ENCODE measurements around the gene ZSWIM2.

The ZSWIM2 gene

DNA sequence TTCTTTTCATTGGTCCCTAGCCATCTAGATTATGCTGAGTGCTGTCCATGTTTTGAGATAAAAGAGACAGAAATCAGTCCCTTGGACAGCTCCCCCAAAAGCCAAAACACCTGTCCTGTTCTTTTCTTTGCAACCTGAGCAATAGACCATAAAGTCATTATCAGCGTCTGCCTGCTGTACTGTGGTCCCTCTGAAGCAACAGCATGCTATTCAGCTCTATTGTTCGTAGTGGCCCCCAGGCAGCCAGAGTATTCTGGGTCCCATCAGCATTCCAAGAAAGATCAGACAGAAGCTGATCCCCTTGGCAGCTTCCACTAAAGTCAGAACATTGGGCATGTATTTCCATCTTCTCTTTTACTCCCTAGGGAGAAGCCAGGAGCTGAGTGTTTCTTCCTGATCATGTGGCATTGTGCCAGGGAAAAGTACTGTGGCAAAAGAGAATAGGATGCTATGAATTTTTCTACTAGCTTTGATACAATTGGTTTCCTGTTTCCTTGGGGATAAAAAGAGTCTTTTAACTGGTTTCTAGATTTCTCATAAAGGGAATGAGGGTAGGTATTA, 33.6 kb upstream of the ZSWIM2 start:
- Histone ChIP-seq H3K9me3 (ENCODE audit: control insufficient read depth, insufficient read depth, low read depth, low read length) (no peaks in the 10 kb centered on the region; the same call in 1 of the 2 replicates), H3K4me3 (ENCODE audit: low read depth, low read length) (no peak overlapping the region), H3K27ac (ENCODE audit: low read depth, low read length) (no peak overlapping the region), H3K4me1 (ENCODE audit: control insufficient read depth, insufficient read depth, low read length) (no peaks in the 10 kb centered on the region), H3K9ac (ENCODE audit: low read length) (no peak overlapping the region), H3K36me3 (ENCODE audit: control insufficient read depth, insufficient read depth, low read length) (no peaks in the 10 kb centered on the region), H3K27me3 (ENCODE audit: control insufficient read depth, insufficient read depth, low read length) (no peaks in the 10 kb centered on the region)

- Histone ChIP-seq H3K27me3 (ENCODE audit: control insufficient read depth, insufficient read depth, low read length) (no peaks in the 10 kb centered on the region), H3K9ac (ENCODE audit: low read length) (no peak overlapping the region), H3K27ac (ENCODE audit: low read depth, low read length) (no peak overlapping the region), H3K4me1 (ENCODE audit: control insufficient read depth, insufficient read depth, low read length) (no peaks in the 10 kb centered on the region), H3K9me3 (ENCODE audit: control insufficient read depth, insufficient read depth, low read depth, low read length) (no peaks in the 10 kb centered on the region; the same call in 1 of the 2 replicates), H3K36me3 (ENCODE audit: control insufficient read depth, insufficient read depth, low read length) (no peaks in the 10 kb centered on the region), H3K4me3 (ENCODE audit: low read depth, low read length) (no peak overlapping the region)
Measured at GRCh38 chr2:186881660-186882059, 32.7 kb upstream of the ZSWIM2 start.

- H3K9ac ChIP-seq (ENCODE audit: low read length), result no peak overlapping the region
- H3K9me3 ChIP-seq (ENCODE audit: control insufficient read depth, insufficient read depth, low read depth, low read length), result no peaks in the 10 kb centered on the region; the same call in 1 of the 2 replicates
- H3K27me3 ChIP-seq (ENCODE audit: control insufficient read depth, insufficient read depth, low read length), result no peaks in the 10 kb centered on the region
- no peaks in the 10 kb centered on the region for H3K36me3 ChIP-seq (ENCODE audit: control insufficient read depth, insufficient read depth, low read length)
- no peak overlapping the region for H3K27ac ChIP-seq (ENCODE audit: low read depth, low read length)
- H3K4me1 ChIP-seq (ENCODE audit: control insufficient read depth, insufficient read depth, low read length), result no peaks in the 10 kb centered on the region
- no peak overlapping the region for H3K4me3 ChIP-seq (ENCODE audit: low read depth, low read length)
Measured at GRCh38 chr2:186879312-186879711, 30.3 kb upstream of the ZSWIM2 start.

GRCh38 chr2:186874713-186875112, 25.7 kb upstream of the ZSWIM2 start:
- H3K36me3 ChIP-seq (ENCODE audit: control insufficient read depth, insufficient read depth, low read length), result no peaks in the 10 kb centered on the region
- H3K9ac ChIP-seq (ENCODE audit: low read length), result no peak overlapping the region
- H3K9me3 ChIP-seq (ENCODE audit: control insufficient read depth, insufficient read depth, low read depth, low read length), result no peaks in the 10 kb centered on the region
- no peak overlapping the region for H3K27ac ChIP-seq (ENCODE audit: low read depth, low read length)
- no peaks in the 10 kb centered on the region for H3K27me3 ChIP-seq (ENCODE audit: control insufficient read depth, insufficient read depth, low read length)
- H3K4me1 ChIP-seq (ENCODE audit: control insufficient read depth, insufficient read depth, low read length), result no peaks in the 10 kb centered on the region
- no peak overlapping the region for H3K4me3 ChIP-seq (ENCODE audit: low read depth, low read length)

DNA sequence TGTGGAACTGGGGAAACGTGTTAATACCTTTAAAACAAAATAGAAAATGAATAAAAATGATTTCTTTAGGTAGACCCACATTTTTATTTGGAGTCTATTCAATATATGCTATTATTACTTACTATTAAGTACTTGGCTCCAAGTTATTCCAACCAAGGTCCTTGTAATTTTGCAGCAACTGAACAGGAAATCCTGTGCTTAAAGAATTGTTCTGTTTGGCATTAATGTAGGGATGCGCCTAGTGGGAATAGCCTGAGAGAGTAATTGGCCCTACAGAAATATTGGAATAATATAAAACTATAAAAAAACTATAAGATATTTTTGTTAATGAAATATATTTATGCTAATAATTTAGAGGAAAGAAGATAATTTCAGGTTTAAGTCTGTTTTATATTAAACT, 22.9 kb upstream of the ZSWIM2 start:
- Histone ChIP-seq H3K27ac (ENCODE audit: low read depth, low read length) (no peak overlapping the region), H3K36me3 (ENCODE audit: control insufficient read depth, insufficient read depth, low read length) (no peaks in the 10 kb centered on the region), H3K4me1 (ENCODE audit: control insufficient read depth, insufficient read depth, low read length) (no peaks in the 10 kb centered on the region), H3K9me3 (ENCODE audit: control insufficient read depth, insufficient read depth, low read depth, low read length) (no peaks in the 10 kb centered on the region), H3K27me3 (ENCODE audit: control insufficient read depth, insufficient read depth, low read length) (no peaks in the 10 kb centered on the region), H3K9ac (ENCODE audit: low read length) (no peak overlapping the region), H3K4me3 (ENCODE audit: low read depth, low read length) (no peak overlapping the region)

- no peak overlapping the region for H3K9ac ChIP-seq (ENCODE audit: low read length)
- no peaks in the 10 kb centered on the region for H3K9me3 ChIP-seq (ENCODE audit: control insufficient read depth, insufficient read depth, low read depth, low read length)
- H3K36me3 ChIP-seq (ENCODE audit: control insufficient read depth, insufficient read depth, low read length), result no peaks in the 10 kb centered on the region
- H3K27me3 ChIP-seq (ENCODE audit: control insufficient read depth, insufficient read depth, low read length), result no peaks in the 10 kb centered on the region
- no peak overlapping the region for H3K27ac ChIP-seq (ENCODE audit: low read depth, low read length)
- H3K4me1 ChIP-seq (ENCODE audit: control insufficient read depth, insufficient read depth, low read length), result no peaks in the 10 kb centered on the region
- H3K4me3 ChIP-seq (ENCODE audit: low read depth, low read length), result no peak overlapping the region
Measured at GRCh38 chr2:186868344-186868743, 19.4 kb upstream of the ZSWIM2 start.

- H3K4me3 ChIP-seq (ENCODE audit: low read depth, low read length), result no peak overlapping the region
- no peaks in the 10 kb centered on the region for H3K27me3 ChIP-seq (ENCODE audit: control insufficient read depth, insufficient read depth, low read length)
- no peaks in the 10 kb centered on the region for H3K36me3 ChIP-seq (ENCODE audit: control insufficient read depth, insufficient read depth, low read length)
- no peaks in the 10 kb centered on the region for H3K9me3 ChIP-seq (ENCODE audit: control insufficient read depth, insufficient read depth, low read depth, low read length)
- no peak overlapping the region for H3K9ac ChIP-seq (ENCODE audit: low read length)
- H3K27ac ChIP-seq (ENCODE audit: low read depth, low read length), result no peak overlapping the region
- no peaks in the 10 kb centered on the region for H3K4me1 ChIP-seq (ENCODE audit: control insufficient read depth, insufficient read depth, low read length)
Measured at GRCh38 chr2:186862869-186863709, 14.1 kb upstream of the ZSWIM2 start.

GRCh38 chr2:186855216-186855615, 6.2 kb upstream of the ZSWIM2 start:
- Histone ChIP-seq H3K9me3 (ENCODE audit: control insufficient read depth, insufficient read depth, low read depth, low read length) (no peaks in the 10 kb centered on the region), H3K9ac (ENCODE audit: low read length) (no peak overlapping the region), H3K4me3 (ENCODE audit: low read depth, low read length) (no peak overlapping the region), H3K36me3 (ENCODE audit: control insufficient read depth, insufficient read depth, low read length) (no peaks in the 10 kb centered on the region), H3K4me1 (ENCODE audit: control insufficient read depth, insufficient read depth, low read length) (no peaks in the 10 kb centered on the region), H3K27ac (ENCODE audit: low read depth, low read length) (no peak overlapping the region), H3K27me3 (ENCODE audit: control insufficient read depth, insufficient read depth, low read length) (0 out of 2 replicates have a peak, but pooled peaks cover under 1% of the 10 kb centered on the region)

DNA sequence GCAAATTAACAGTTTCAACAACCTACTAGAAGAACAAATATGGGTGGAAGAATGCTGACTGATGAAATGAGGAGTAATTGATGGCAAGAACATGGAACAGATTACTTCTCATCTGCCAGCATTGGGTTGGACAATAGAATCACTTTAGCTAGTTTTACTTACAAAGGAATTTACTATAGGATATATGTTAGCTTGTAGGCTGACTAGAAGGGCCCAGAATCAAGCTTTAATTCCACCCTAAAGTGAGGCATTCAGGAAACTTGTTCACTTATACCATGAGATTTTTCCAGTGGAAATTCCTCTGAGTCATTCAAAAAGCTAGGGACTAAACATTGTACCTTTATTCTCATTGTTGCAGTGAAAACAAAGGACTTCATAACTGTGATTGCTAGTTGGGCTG, 5.0 kb upstream of the ZSWIM2 start:
- H3K4me1 ChIP-seq (ENCODE audit: control insufficient read depth, insufficient read depth, low read length), result peaks cover 5% of the 10 kb centered on the region; the same call in 1 of the 2 replicates
- H3K27me3 ChIP-seq (ENCODE audit: control insufficient read depth, insufficient read depth, low read length), result peaks cover 8% of the 10 kb centered on the region
- no peak overlapping the region for H3K27ac ChIP-seq (ENCODE audit: low read depth, low read length)
- no peaks in the 10 kb centered on the region for H3K9me3 ChIP-seq (ENCODE audit: control insufficient read depth, insufficient read depth, low read depth, low read length)
- H3K4me3 ChIP-seq (ENCODE audit: low read depth, low read length), result no peak overlapping the region
- no peaks in the 10 kb centered on the region for H3K36me3 ChIP-seq (ENCODE audit: control insufficient read depth, insufficient read depth, low read length)
- H3K9ac ChIP-seq (ENCODE audit: low read length), result no peak overlapping the region

DNA sequence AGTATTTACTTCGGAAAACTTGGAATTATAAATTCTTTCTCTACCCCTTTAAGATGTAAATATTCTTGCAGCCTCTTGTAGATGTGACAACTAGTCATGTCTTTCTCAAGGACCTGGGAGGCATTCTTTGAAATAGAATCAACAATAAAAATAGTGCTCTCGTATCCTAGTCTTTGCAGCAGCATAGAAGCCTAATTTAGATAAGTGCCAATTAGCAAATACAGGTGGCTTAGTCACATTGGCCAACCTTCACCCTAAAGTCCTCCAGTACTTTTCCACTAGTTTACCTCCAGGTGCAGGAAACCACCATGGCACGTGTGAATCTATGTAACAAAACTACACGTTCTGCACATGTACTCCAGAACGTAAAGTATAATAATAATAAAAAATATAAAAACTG, 3.5 kb upstream of the ZSWIM2 start:
- Histone ChIP-seq H3K4me1 (ENCODE audit: control insufficient read depth, insufficient read depth, low read length) (peaks cover 5% of the 10 kb centered on the region; the same call in 1 of the 2 replicates), H3K36me3 (ENCODE audit: control insufficient read depth, insufficient read depth, low read length) (no peaks in the 10 kb centered on the region), H3K27me3 (ENCODE audit: control insufficient read depth, insufficient read depth, low read length) (peaks cover 8% of the 10 kb centered on the region), H3K9me3 (ENCODE audit: control insufficient read depth, insufficient read depth, low read depth, low read length) (no peaks in the 10 kb centered on the region), H3K9ac (ENCODE audit: low read length) (no peak overlapping the region), H3K4me3 (ENCODE audit: low read depth, low read length) (no peak overlapping the region), H3K27ac (ENCODE audit: low read depth, low read length) (no peak overlapping the region)

- no peaks in the 10 kb centered on the region for H3K4me1 ChIP-seq (ENCODE audit: control insufficient read depth, insufficient read depth, low read length)
- H3K9ac ChIP-seq (ENCODE audit: low read length), result no peak overlapping the region
- H3K4me3 ChIP-seq (ENCODE audit: low read depth, low read length), result no peak overlapping the region
- no peaks in the 10 kb centered on the region for H3K27me3 ChIP-seq (ENCODE audit: control insufficient read depth, insufficient read depth, low read length)
- H3K36me3 ChIP-seq (ENCODE audit: control insufficient read depth, insufficient read depth, low read length), result no peaks in the 10 kb centered on the region
- H3K27ac ChIP-seq (ENCODE audit: low read depth, low read length), result no peak overlapping the region
- H3K9me3 ChIP-seq (ENCODE audit: control insufficient read depth, insufficient read depth, low read depth, low read length), result no peaks in the 10 kb centered on the region
Measured at GRCh38 chr2:186842373-186842772, 6.6 kb downstream of the ZSWIM2 start.
